Fibroblast of lung (primary cell): ENCODE data around the gene CMTM4.

Experiments used
- EZH2 ChIP-seq: IDR thresholded peaks from 2 replicates; pipeline ENCODE4 v1.5.1; 2012; ENCODE audit warnings: low read length, control low read depth, mild to moderate bottlenecking; ENCODE audit errors: missing control alignments
- TF ChIP-seq, protein P1 (sequence below), 2 donors: IDR thresholded peaks in 1 of 2; conservative IDR thresholded peaks in 1 of 2; 1 replicate in 1 of 2; 2 replicates in 1 of 2; pipeline ENCODE4 v1.5.1; 2011 to 2012; ENCODE audit warnings: low read length in 2 of 2, control low read depth in 1 of 2, inconsistent platforms in 1 of 2, low read depth in 1 of 2, mild to moderate bottlenecking in 1 of 2

- TF ChIP-seq, protein P1, sequence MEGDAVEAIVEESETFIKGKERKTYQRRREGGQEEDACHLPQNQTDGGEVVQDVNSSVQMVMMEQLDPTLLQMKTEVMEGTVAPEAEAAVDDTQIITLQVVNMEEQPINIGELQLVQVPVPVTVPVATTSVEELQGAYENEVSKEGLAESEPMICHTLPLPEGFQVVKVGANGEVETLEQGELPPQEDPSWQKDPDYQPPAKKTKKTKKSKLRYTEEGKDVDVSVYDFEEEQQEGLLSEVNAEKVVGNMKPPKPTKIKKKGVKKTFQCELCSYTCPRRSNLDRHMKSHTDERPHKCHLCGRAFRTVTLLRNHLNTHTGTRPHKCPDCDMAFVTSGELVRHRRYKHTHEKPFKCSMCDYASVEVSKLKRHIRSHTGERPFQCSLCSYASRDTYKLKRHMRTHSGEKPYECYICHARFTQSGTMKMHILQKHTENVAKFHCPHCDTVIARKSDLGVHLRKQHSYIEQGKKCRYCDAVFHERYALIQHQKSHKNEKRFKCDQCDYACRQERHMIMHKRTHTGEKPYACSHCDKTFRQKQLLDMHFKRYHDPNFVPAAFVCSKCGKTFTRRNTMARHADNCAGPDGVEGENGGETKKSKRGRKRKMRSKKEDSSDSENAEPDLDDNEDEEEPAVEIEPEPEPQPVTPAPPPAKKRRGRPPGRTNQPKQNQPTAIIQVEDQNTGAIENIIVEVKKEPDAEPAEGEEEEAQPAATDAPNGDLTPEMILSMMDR (conservative IDR thresholded peaks at IDR 0.05 in 1 of 2, IDR thresholded peaks at IDR 0.05 in 1 of 2; ENCODE audit: low read depth in 1 of 2, low read length in 2 of 2) = no peak
- TF ChIP-seq EZH2 = no peak
These were observed 76.8 kb downstream of the CMTM4 start for GRCh38 chr16:66619534-66620428.
